Sigmoid colon (tissue), 7 donors: ENCODE measurements around the gene MED22. TPM values are rescaled to one million over a fixed set of nuclear protein-coding genes. Genes with fewer than 3 reads are reported as not detected.

Experiments
- DNase-seq: peaks from one replicate; pipeline ENCODE4 v3.0.0-alpha.2; 2019
- H3K27ac ChIP-seq, 4 donors: fragments of 200-600 bp; sonication (generic); one replicate each; pipeline ENCODE4 v1.5.1; 2016 to 2019; ENCODE audit warnings: mild to moderate bottlenecking in 1 of 4
- H3K27me3 ChIP-seq, 3 donors: fragments of 200-600 bp; sonication (generic); one replicate each; pipeline ENCODE4 v1.5.1; 2019; ENCODE audit warnings: mild to moderate bottlenecking in 1 of 3
- H3K36me3 ChIP-seq, 4 donors: fragments of 200-600 bp; sonication (generic); one replicate each; pipeline ENCODE4 v1.5.1; 2016 to 2019
- H3K4me1 ChIP-seq, 4 donors: fragments of 200-600 bp; sonication (generic); one replicate each; pipeline ENCODE4 v1.5.1; 2017 to 2019
- H3K4me3 ChIP-seq, 4 donors: fragments of 200-600 bp; sonication (generic); one replicate each; pipeline ENCODE4 v1.5.1; 2017 to 2019; ENCODE audit warnings: mild to moderate bottlenecking in 2 of 4, moderate library complexity in 1 of 4
- H3K9me3 ChIP-seq, 4 donors: fragments of 200-600 bp in 3 of 4; sonication (generic) in 3 of 4; one replicate each; pipeline versions ENCODE4 v1.5.1 to v1.6.1; 2013 to 2019
- EP300 ChIP-seq, 4 donors: sonication (generic); formaldehyde crosslinking; IDR thresholded peaks; one replicate each; pipeline ENCODE4 v1.6.1; 2017; ENCODE audit warnings: antibody characterized with exemption in 4 of 4
- POLR2A ChIP-seq, 2 donors: fragments of 450-650 bp; IDR thresholded peaks; one replicate each; pipeline ENCODE4 v1.6.1; 2016; ENCODE audit warnings: antibody characterized with exemption in 2 of 2, mild to moderate bottlenecking in 2 of 2, moderate library complexity in 2 of 2
- POLR2AphosphoS5 ChIP-seq, 4 donors: sonication (generic); formaldehyde crosslinking; IDR thresholded peaks; one replicate each; pipeline ENCODE4 v1.6.1; 2017; ENCODE audit warnings: antibody characterized with exemption in 4 of 4
- WGBS, 2 donors: extraction: QIAGEN DNeasy Blood & Tissue Kit; methylation state at CpG; one replicate each; pipeline ENCODE4 v1.1.7; 2013; 5-methylcytosine and 5-hydroxymethylcytosine counted together
- intact Hi-C: fragments of 100-400 bp; cut with DNase I; formaldehyde crosslinking; loops from one replicate; pipeline ENCODE4 v1.15.1; 2023
- polyA plus RNA-seq, 3 donors: library from polyadenylated mRNA; stranded (reverse); fragments of 200-250 nt; gene quantifications; one replicate each; pipeline ENCODE4 v1.2.3, GENCODE V29; 2013
- total RNA-seq, 4 donors: library from RNA; depleted of rRNA; stranded (reverse); fragments of >200 nt; gene quantifications; one replicate each; pipeline ENCODE4 v1.1.0, GENCODE V29; 2016
- TF ChIP-seq, protein P1 (sequence below), 4 experiments: fragments of 450-650 bp in 3 of 4; fragments of 200-600 bp in 1 of 4; IDR thresholded peaks; one replicate each; pipeline ENCODE4 v1.5.1; 2016 to 2019; ENCODE audit warnings: antibody characterized with exemption in 4 of 4, mild to moderate bottlenecking in 3 of 4, moderate library complexity in 2 of 4
- donor health status: healthy with polysubstance abuse.
- donor health status: Bipolar disorder and iron deficiency.
- donor health status: healthy.

Gene MED22
- total and polyA plus RNA-seq, 7 donors: 8.4 to 31.3 (median 23.7) TPM

DNA sequence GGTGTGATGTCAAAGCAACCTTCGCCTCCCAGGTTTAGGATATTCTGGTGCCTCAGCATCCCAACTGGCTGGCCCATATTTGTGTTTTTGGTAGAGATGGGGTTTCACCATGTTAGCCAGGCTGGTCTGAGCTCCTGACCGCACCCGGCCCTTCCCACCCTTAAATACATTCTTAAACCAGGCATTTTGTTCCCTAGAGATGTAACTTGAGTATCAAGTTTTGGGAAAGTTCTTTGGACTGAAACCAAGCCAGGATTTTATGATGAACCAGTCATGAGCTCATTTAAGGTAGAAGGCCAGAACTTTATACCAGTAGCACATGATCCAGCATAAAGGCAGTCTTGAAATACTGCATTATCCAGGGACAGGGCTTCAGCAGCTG, 3.6 kb upstream of the MED22 start:
- H3K9me3 ChIP-seq: no peaks in the 10 kb centered on the region
- WGBS, 2 donors: 91 to 94% methylated on average over 3 of the region's 3 CpGs
- peaks cover 20 to 51% (median 36%) of the 10 kb centered on the region in 4 donors for H3K36me3 ChIP-seq
- no peak for DNase-seq
- H3K4me1 ChIP-seq: peaks cover 0 to 39% (median 33%) of the 10 kb centered on the region in 4 donors
- no peak overlapping the region for H3K4me3 ChIP-seq
- no peak overlapping the region for H3K27ac ChIP-seq
- intact Hi-C loops: no loop called here
- no peaks in the 10 kb centered on the region for H3K27me3 ChIP-seq
- TF ChIP-seq POLR2A (IDR thresholded peaks at IDR 0.05): no peak
- TF ChIP-seq, protein P1, sequence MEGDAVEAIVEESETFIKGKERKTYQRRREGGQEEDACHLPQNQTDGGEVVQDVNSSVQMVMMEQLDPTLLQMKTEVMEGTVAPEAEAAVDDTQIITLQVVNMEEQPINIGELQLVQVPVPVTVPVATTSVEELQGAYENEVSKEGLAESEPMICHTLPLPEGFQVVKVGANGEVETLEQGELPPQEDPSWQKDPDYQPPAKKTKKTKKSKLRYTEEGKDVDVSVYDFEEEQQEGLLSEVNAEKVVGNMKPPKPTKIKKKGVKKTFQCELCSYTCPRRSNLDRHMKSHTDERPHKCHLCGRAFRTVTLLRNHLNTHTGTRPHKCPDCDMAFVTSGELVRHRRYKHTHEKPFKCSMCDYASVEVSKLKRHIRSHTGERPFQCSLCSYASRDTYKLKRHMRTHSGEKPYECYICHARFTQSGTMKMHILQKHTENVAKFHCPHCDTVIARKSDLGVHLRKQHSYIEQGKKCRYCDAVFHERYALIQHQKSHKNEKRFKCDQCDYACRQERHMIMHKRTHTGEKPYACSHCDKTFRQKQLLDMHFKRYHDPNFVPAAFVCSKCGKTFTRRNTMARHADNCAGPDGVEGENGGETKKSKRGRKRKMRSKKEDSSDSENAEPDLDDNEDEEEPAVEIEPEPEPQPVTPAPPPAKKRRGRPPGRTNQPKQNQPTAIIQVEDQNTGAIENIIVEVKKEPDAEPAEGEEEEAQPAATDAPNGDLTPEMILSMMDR (IDR thresholded peaks at IDR 0.05): no peak
- no peak for TF ChIP-seq POLR2AphosphoS5 (IDR thresholded peaks at IDR 0.05)
- no peak for TF ChIP-seq EP300 (IDR thresholded peaks at IDR 0.05)

DNA sequence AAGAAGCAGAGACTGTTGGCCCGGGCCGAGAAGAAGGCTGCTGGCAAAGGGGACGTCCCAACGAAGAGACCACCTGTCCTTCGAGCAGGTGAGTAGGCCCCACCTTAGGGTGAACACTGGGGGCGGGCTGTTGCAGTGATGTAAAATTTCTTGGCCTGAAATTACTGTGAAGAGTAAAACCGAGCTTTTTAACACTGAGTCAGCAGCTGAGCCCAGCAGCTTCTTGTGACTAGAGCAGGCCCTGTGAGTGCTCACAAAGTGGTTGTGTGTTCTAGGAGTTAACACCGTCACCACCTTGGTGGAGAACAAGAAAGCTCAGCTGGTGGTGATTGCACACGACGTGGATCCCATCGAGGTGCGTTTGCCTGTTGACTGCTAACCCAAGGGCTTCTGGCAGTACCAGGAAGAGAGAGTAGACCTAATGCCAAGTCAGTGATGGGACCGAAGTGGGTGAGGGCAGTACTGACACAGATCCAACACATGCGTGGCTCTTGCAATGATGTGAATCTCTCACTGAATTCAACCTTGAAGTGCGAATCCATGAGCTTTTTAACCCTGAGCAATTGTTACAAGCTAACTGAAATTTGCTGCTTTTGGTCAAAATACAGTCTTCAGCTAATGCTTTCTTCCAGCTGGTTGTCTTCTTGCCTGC, 2.2 kb upstream of the MED22 start:
- no peak overlapping the region for H3K27ac ChIP-seq

DNA sequence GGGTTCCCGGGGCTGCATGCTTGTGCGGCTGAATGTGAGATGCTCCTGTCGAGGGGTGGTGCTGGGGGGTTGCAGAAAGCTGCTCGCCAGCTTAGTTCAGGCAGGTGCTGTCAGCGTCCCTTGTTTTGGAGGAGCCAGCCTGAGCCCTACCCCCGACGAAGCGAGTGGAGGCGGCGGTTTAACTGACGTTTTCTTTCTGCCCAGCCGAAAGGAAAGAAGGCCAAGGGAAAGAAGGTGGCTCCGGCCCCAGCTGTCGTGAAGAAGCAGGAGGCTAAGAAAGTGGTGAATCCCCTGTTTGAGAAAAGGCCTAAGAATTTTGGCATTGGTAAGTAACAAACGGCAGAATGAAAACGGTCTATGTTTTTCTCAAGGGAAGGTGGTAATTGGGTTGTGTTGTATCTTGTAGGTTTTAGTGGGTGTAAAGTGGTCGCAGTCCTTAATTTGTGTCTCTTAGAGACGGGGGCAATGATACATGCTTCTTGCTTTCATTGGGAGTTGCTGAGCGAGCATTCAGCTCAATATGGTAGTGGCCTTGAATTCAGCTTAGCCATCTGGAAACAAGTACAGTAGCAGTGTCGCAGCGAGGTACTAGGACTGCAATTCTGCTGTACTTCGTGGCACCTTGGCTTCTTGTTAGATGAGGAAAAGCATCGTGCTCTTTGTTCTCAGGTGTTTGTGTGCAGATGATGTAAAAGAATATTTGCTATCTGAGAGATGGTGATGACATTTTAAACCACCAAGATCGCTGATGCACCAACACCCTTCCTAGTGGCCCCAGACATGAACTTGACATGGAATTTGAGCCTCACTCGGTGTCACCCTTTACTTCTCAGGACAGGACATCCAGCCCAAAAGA, 1.0 kb upstream of the MED22 start:
- H3K36me3 ChIP-seq: peaks cover 28 to 69% (median 48%) of the 10 kb centered on the region in 4 donors

More for the DNA sequence above, 2.2 kb upstream of the MED22 start:
- Histone ChIP-seq H3K27me3 (no peaks in the 10 kb centered on the region), H3K36me3 (peaks cover 20 to 59% (median 41%) of the 10 kb centered on the region in 4 donors), H3K4me1 (peaks cover 0 to 37% (median 33%) of the 10 kb centered on the region in 4 donors), H3K9me3 (no peaks in the 10 kb centered on the region), H3K4me3 (no peak overlapping the region)
- 82 to 87% methylated on average over 15 of the region's 15 CpGs for WGBS, 2 donors
- intact Hi-C loops: loop anchor here (5.0 kb wide), 1 partner anchor 112 kb away; no protein-coding TSS in a partner anchor
- no peak for DNase-seq
- no peak for TF ChIP-seq POLR2A (IDR thresholded peaks at IDR 0.05)
- no peak for TF ChIP-seq POLR2AphosphoS5 (IDR thresholded peaks at IDR 0.05)
- no peak for TF ChIP-seq EP300 (IDR thresholded peaks at IDR 0.05)
- TF ChIP-seq, protein P1 (IDR thresholded peaks at IDR 0.05): no peak

GRCh38 chr9:133347515-133347984, 381 bp downstream of the MED22 start:
- no peaks in the 10 kb centered on the region for H3K9me3 ChIP-seq
- H3K4me3 ChIP-seq: peak overlapping the region; percentile 78 to 96 (median 88)
- H3K27me3 ChIP-seq: no peaks in the 10 kb centered on the region
- peaks cover 0 to 31% (median 27%) of the 10 kb centered on the region in 4 donors for H3K4me1 ChIP-seq
- peak overlapping the region; percentile 90 to 93 (median 92) for H3K27ac ChIP-seq
- TF ChIP-seq, protein P1 (IDR thresholded peaks at IDR 0.05): no peak
- TF ChIP-seq EP300 (IDR thresholded peaks at IDR 0.05): no peak
- TF ChIP-seq POLR2AphosphoS5 (IDR thresholded peaks at IDR 0.05): no peak
- WGBS, 2 donors: 0% methylated on average over 39 to 41 of the region's 41 CpGs
- intact Hi-C loops: loop anchor here (5.0 kb wide), 1 partner anchor 115 kb away; no protein-coding TSS in a partner anchor
- DNase-seq: no peak
- H3K36me3 ChIP-seq: peaks cover 41 to 69% (median 57%) of the 10 kb centered on the region in 4 donors

More for the DNA sequence above, 1.0 kb upstream of the MED22 start:
- Histone ChIP-seq H3K4me3 (peak overlapping the region; percentile 78 to 96 (median 88)), H3K27ac (peak overlapping the region; percentile 90 to 93 (median 92)), H3K27me3 (no peaks in the 10 kb centered on the region), H3K9me3 (no peaks in the 10 kb centered on the region), H3K4me1 (peaks cover 0 to 31% (median 27%) of the 10 kb centered on the region in 4 donors)
- intact Hi-C loops: loop anchor here (1.0 to 5.0 kb wide), 2 partner anchors 27 to 113 kb away; partner anchors contain the start of genes STKLD1 and SURF4
- 9 to 19% methylated on average over 25 of the region's 25 CpGs for WGBS, 2 donors
- no peak for TF ChIP-seq EP300 (IDR thresholded peaks at IDR 0.05)
- TF ChIP-seq POLR2AphosphoS5 (IDR thresholded peaks at IDR 0.05): no peak
- DNase-seq: no peak
